Cardiac fibroblast (primary cell): Measurements from ENCODE around the gene DPYD.
A peak's percentile ranks its signal among the peaks of the same experiment; 100 is the strongest.

Experiments
- DNase-seq, 2 donors: peaks; one replicate each; pipeline versions ENCODE4 v3.0.0 to v3.0.0-alpha.2; 2010; ENCODE audit warnings: low read depth in 2 of 2
- H3K4me3 ChIP-seq, 2 donors: replicated peaks in 1 of 2; 1 replicate in 1 of 2; 2 replicates in 1 of 2; pipeline ENCODE4 v1.5.1; 2011; ENCODE audit warnings: low read depth in 2 of 2, low read length in 2 of 2, mild to moderate bottlenecking in 2 of 2, moderate library complexity in 1 of 2
- TF ChIP-seq, protein P1 (sequence below): IDR thresholded peaks from one replicate; pipeline ENCODE4 v1.5.1; 2011; ENCODE audit warnings: low read depth, mild to moderate bottlenecking, low read length, inconsistent platforms

The DPYD gene

DNA sequence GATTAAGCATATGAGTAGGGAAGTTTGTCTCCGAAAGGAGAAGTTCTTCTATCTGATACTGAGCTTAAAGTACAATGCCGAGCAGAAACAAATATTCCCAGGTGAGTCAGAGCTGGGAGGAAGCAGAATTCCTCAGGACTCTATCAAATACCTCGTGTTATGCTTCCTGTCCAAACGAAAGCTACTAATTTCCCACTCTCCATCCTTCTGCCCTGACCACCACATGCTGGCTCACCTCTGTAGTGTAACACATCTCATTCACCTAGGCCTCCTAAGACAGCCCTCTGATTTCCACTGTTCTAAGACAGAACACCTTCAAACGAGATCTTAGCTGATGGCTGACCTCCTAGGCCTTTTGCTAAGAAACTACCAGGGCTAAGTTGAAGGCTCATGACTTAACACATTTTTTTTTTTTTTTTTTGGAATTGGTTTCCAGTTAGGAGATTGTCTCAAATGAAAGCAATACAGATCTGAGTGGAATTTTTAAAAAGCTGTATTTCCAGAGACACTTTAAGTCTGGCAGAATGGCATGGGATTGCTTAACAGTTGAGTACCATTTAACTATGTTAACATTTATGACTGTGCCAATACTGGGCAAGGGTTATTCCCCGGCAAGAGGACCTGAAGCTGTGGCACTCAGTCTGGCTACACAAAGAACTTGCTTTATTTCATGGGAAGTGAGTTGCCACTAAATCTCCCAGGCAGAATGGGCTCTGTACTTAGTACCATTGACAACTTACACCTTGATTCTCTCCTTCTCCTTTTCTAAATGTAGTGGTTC is 583.4 kb downstream of the DPYD start:
- TF ChIP-seq, protein P1, sequence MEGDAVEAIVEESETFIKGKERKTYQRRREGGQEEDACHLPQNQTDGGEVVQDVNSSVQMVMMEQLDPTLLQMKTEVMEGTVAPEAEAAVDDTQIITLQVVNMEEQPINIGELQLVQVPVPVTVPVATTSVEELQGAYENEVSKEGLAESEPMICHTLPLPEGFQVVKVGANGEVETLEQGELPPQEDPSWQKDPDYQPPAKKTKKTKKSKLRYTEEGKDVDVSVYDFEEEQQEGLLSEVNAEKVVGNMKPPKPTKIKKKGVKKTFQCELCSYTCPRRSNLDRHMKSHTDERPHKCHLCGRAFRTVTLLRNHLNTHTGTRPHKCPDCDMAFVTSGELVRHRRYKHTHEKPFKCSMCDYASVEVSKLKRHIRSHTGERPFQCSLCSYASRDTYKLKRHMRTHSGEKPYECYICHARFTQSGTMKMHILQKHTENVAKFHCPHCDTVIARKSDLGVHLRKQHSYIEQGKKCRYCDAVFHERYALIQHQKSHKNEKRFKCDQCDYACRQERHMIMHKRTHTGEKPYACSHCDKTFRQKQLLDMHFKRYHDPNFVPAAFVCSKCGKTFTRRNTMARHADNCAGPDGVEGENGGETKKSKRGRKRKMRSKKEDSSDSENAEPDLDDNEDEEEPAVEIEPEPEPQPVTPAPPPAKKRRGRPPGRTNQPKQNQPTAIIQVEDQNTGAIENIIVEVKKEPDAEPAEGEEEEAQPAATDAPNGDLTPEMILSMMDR, result no peak

DNA sequence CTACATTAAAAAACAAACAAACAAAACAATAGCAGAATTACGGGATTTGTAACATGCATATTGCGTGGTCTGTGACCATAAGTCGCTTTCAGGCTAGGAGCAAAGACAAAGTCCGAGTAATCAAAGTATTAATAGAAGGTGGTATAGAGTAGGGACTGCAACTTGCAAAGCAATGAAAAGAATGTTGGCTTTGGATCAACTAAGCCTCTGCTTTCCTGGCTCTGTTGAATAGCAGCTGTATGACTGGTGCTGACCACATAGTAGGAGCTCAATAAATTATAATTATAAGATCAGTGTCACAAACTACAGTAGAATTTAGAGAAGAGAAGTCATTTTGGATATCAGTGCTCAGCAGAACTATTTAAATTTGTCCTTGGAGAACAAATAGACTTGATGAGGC is 586.4 kb downstream of the DPYD start:
- no peak overlapping the region for H3K4me3 ChIP-seq
- TF ChIP-seq, protein P1, result no peak
- peak; percentile 63 to 84 for DNase-seq

More for the DNA sequence above, 583.4 kb downstream of the DPYD start:
- no peak overlapping the region for H3K4me3 ChIP-seq
- peak; percentile 37 to 41 for DNase-seq

DNA sequence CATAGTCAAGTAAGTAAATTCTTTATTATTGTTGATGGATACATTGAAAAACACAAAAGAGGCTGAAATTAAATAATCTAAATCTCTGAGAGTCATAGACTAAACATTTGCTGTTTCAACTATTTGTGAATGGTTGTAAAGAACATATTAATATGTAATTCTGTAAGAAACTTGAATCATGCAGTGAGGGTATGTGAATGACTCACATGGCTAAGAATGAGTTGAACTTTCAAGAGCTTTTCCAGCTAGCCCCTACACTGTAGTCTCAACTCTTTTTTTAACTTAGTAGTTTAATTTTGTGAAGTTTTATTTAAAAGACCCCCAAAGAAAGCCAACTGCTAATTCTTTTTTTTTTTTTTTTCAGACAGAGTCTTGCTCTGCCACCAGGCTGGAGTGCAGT is 588.1 kb downstream of the DPYD start:
- TF ChIP-seq, protein P1, result no peak
- no peak overlapping the region for H3K4me3 ChIP-seq
- peak; percentile 55 to 78 for DNase-seq

DNA sequence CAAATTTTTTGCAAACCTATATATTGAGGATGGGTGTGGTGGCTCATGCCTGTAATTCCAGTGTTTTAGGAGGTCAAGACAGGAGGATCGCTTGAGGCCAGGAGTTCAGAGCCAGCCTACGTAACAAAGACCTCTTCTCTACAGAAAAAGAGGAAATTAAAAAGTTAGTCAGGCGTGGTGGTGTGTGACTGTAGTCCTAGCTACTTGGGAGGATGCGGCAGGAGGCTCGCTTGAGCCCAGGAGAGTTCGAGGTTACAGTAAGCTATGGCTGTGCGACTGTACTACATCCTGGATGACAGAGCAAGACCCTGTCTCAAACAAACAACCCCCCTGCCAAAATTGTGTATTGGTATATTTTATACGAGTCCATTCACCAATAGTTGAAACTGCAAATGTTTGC is 589.7 kb downstream of the DPYD start:
- TF ChIP-seq, protein P1, result no peak
- DNase-seq, result no peak

DNA sequence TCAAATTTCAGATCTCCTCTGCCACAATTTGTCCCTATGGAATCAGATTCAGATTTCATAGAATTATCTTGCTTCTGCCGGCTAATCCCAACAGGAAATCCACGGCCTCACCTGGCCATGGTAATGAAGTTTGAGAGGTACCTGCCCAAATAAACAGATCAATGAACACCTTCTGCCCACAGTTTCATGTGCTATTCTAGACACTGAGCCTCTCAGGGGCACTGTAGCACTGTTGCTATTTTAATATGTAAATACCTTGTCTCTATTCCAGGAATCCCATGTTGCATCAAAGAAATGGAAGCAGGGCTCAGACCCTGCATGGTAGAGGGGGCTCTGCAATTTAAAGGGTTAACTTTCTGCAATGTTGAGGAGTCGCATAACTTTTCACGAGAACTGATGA is 606.1 kb downstream of the DPYD start:
- TF ChIP-seq, protein P1, result no peak
- no peak overlapping the region for H3K4me3 ChIP-seq
- no peak for DNase-seq

More for the DNA sequence above, 589.7 kb downstream of the DPYD start:
- H3K4me3 ChIP-seq, result no peak overlapping the region

DNA sequence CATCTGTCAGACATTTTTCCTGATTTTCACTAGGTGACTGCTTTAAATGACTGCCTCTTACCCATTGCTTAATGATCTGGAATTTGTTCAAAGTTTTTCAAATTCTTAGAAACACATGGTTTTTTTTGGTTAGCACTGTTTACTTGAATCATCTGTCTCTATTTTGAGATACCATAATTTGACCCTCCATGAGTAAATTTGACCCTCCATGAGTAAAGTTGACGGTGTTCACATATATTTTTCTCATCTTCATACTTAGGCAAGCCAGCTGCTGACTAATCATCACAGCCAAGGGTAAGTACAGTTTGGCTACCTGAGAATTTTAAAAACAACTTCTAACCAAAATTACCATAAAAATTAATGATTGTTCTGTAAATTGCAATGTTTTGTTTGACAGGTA is 612.7 kb downstream of the DPYD start:
- no peak overlapping the region for H3K4me3 ChIP-seq
- TF ChIP-seq, protein P1, result no peak
- DNase-seq, result peak; percentile 20 to 51

DNA sequence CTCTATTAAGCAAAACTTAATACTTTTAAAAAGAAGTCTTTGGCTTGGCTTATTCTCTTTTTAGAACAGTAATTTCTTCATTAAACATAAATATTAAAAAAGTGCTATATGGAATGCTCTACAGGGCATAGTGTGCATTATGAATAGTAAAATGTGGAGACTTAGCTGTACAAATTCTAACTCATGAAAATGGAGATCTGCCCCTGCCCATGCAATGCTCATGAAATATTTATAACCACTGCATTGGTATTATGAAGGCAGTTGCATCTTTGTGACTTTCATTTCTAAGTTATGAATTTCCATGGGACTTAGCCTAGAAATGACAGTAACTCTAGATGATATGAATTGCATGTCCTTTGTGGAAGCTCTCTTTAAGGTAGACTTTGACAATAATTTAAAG is 613.3 kb downstream of the DPYD start:
- TF ChIP-seq, protein P1, result no peak
- no peak for DNase-seq
- H3K4me3 ChIP-seq, result no peak overlapping the region
